Type B pancreatic cell (in vitro differentiated cells): Measurements from ENCODE around the gene HADHA. TPM values are rescaled to one million over a fixed set of nuclear protein-coding genes. Genes with fewer than 3 reads are reported as not detected.

Source experiments
- DNase-seq: peaks from one replicate; pipeline ENCODE4 v3.0.0; 2021; ENCODE audit warnings: mixed read lengths; ENCODE audit not compliant: unreplicated experiment; ENCODE audit errors: extremely low spot score
- H3K27ac Mint-ChIP-seq: 2 replicates; pipeline ENCODE4 v1.8.0; 2021; ENCODE audit warnings: mild to moderate bottlenecking, mixed read lengths
- H3K27me3 Mint-ChIP-seq: 2 replicates; pipeline ENCODE4 v1.8.0; 2021; ENCODE audit warnings: mixed read lengths
- H3K36me3 Mint-ChIP-seq: 2 replicates; pipeline ENCODE4 v1.8.0; 2021; ENCODE audit warnings: mixed read lengths
- H3K4me1 Mint-ChIP-seq: one replicate; pipeline ENCODE4 v1.8.0; 2021; ENCODE audit warnings: mixed read lengths; ENCODE audit not compliant: unreplicated experiment
- H3K4me3 Mint-ChIP-seq: 2 replicates; pipeline ENCODE4 v1.8.0; 2021; ENCODE audit warnings: mild to moderate bottlenecking, mixed read lengths
- H3K9me3 Mint-ChIP-seq: 2 replicates; pipeline ENCODE4 v1.8.0; 2021; ENCODE audit warnings: mixed read lengths
- CTCF ChIP-seq: fragments of 200-600 bp; sonication (generic); conservative IDR thresholded peaks from 2 replicates; pipeline ENCODE4 v1.5.0; 2021; ENCODE audit warnings: antibody characterized with exemption, mild to moderate bottlenecking
- total RNA-seq: library from RNA; stranded (reverse); gene quantifications from 2 replicates; pipeline ENCODE4 v1.2.1, GENCODE V29; 2021; ENCODE audit warnings: low replicate concordance

The HADHA gene
- total RNA-seq, 1 donor from 2014 or later = 137 TPM

- peaks cover 4% of the 10 kb centered on the region for H3K36me3 Mint-ChIP-seq
- DNase-seq = no peak
- H3K27ac Mint-ChIP-seq = no peak overlapping the region
- H3K4me1 Mint-ChIP-seq = peaks cover 2% of the 10 kb centered on the region
- peaks cover 14% of the 10 kb centered on the region for H3K27me3 Mint-ChIP-seq
- peak overlapping the region; percentile 58 for H3K4me3 Mint-ChIP-seq
- no peaks in the 10 kb centered on the region for H3K9me3 Mint-ChIP-seq
- TF ChIP-seq CTCF = no peak
Observed at GRCh38 chr2:26185954-26186770, 58.3 kb downstream of the HADHA start.

GRCh38 chr2:26185304-26185928 is 59.0 kb downstream of the HADHA start:
- Mint-ChIP-seq H3K27ac (no peak overlapping the region), H3K27me3 (peaks cover 19% of the 10 kb centered on the region), H3K4me3 (peak overlapping the region; percentile 58), H3K4me1 (peaks cover 5% of the 10 kb centered on the region), H3K9me3 (no peaks in the 10 kb centered on the region), H3K36me3 (peaks cover 4% of the 10 kb centered on the region)
- no peak for DNase-seq
- no peak for TF ChIP-seq CTCF

- H3K4me1 Mint-ChIP-seq = peaks cover 10% of the 10 kb centered on the region
Observed at GRCh38 chr2:26184555-26185303, 59.7 kb downstream of the HADHA start.

GRCh38 chr2:26184121-26184520 is 60.3 kb downstream of the HADHA start:
- Mint-ChIP-seq H3K4me1 (peaks cover 13% of the 10 kb centered on the region), H3K27ac (no peak overlapping the region), H3K9me3 (no peaks in the 10 kb centered on the region), H3K27me3 (peaks cover 26% of the 10 kb centered on the region), H3K4me3 (peak overlapping the region; percentile 66), H3K36me3 (peaks cover 4% of the 10 kb centered on the region)
- TF ChIP-seq CTCF = no peak
- DNase-seq = no peak

More at GRCh38 chr2:26184555-26185303, 59.7 kb downstream of the HADHA start:
- Mint-ChIP-seq H3K9me3 (no peaks in the 10 kb centered on the region), H3K27me3 (peaks cover 23% of the 10 kb centered on the region), H3K36me3 (peaks cover 4% of the 10 kb centered on the region), H3K4me3 (peak overlapping the region; percentile 58), H3K27ac (no peak overlapping the region)
- DNase-seq = no peak
- peak; percentile 72 for TF ChIP-seq CTCF

- H3K27ac Mint-ChIP-seq = no peak overlapping the region
- no peaks in the 10 kb centered on the region for H3K9me3 Mint-ChIP-seq
- H3K4me1 Mint-ChIP-seq = peaks cover 14% of the 10 kb centered on the region
- no peak overlapping the region for H3K4me3 Mint-ChIP-seq
- H3K36me3 Mint-ChIP-seq = peaks cover 4% of the 10 kb centered on the region
- no peak for TF ChIP-seq CTCF
- no peak for DNase-seq
- H3K27me3 Mint-ChIP-seq = peaks cover 26% of the 10 kb centered on the region
Observed at GRCh38 chr2:26182887-26183630, 61.4 kb downstream of the HADHA start.
